Measurements from ENCODE around the gene CAMKK2. TPM values are rescaled to one million over a fixed set of nuclear protein-coding genes. Genes with fewer than 3 reads are reported as not detected.

The CAMKK2 gene
- total and polyA plus RNA-seq, 2 of the 13 experiments (the other 11 are each of a cell fraction or from before 2014, with no cell fraction given): 18.8 to 20.0 TPM

GRCh38 chr12:121222847-121223246 lies 73.7 kb downstream of the CAMKK2 start (continued):
- TF ChIP-seq ZNF724P (CRISPR knock-in tag; IDR thresholded peaks at IDR 0.05; ENCODE audit: borderline replicate concordance): no peak
- TF ChIP-seq SIX1 (CRISPR knock-in tag; IDR thresholded peaks at IDR 0.05; ENCODE audit: borderline replicate concordance): no peak

GRCh38 chr12:121219353-121219986 lies 77.0 kb downstream of the CAMKK2 start:
- 95% methylated on average over 3 of the region's 3 CpGs for WGBS (ENCODE audit: low lambda C conversion rate)
- Histone ChIP-seq H3K27ac (ENCODE audit: extremely low read length, insufficient read depth, low read length) (no peak overlapping the region), H2AFZ (ENCODE audit: low read length) (no peak overlapping the region), H3K4me2 (ENCODE audit: low read depth, low read length) (no peak overlapping the region), H3K4me1 (ENCODE audit: insufficient read depth, low read length) (peaks cover 36% of the 10 kb centered on the region), H4K20me1 (ENCODE audit: insufficient read depth, low read length) (no peaks in the 10 kb centered on the region), H3K27me3 (ENCODE audit: control insufficient read depth in 1 of 2, insufficient read depth in 2 of 2, low read length in 2 of 2) (no peaks in the 10 kb centered on the region), H3K4me3 (replicated peaks in 1 of 3; ENCODE audit: insufficient read depth in 1 of 3, low read depth in 2 of 3, low read length in 3 of 3) (no peak overlapping the region), H3K9ac (ENCODE audit: insufficient read depth, low read depth, low read length) (no peak overlapping the region), H3K36me3 (replicated peaks in 1 of 2; ENCODE audit: control insufficient read depth in 1 of 2, insufficient read depth in 2 of 2, low read length in 2 of 2) (peaks cover 3 to 5% of the 10 kb centered on the region in 2 experiments; a peak in 2 of 5 replicates), H3K79me2 (ENCODE audit: insufficient read depth, low read length) (no peaks in the 10 kb centered on the region), H3K9me3 (ENCODE audit: low read length) (no peaks in the 10 kb centered on the region)
- DNase-seq (ENCODE audit: low spot score) (no peak), ATAC-seq (no peak), FAIRE-seq (no peak)
- in situ Hi-C loops (cut with HindIII; ENCODE audit: extremely low pct_ligation_motif_present, low pct_unique_long_range_greater_than_20kb) (no loop called here), intact Hi-C loops (cut with micrococcal nuclease; ENCODE audit: unreplicated experiment) (loop anchor here (10.0 kb wide), 1 partner anchor 105 kb away; no protein-coding TSS in a partner anchor)
- no TSS peak for BruUV-seq (replicated peaks)
- ChIA-PET CTCF (ENCODE audit: low intra/inter-chr PET ratio, low total read pairs) (no interaction called here), POLR2A (no interaction called here)
- no peak for TF ChIP-seq PHB2 (IDR thresholded peaks at IDR 0.05; ENCODE audit: partially characterized antibody)
- TF ChIP-seq MXD1 (CRISPR knock-in tag; IDR thresholded peaks at IDR 0.05): no peak
- no peak for TF ChIP-seq ONECUT2 (CRISPR knock-in tag; IDR thresholded peaks at IDR 0.05)
- no peak for TF ChIP-seq GLMP (CRISPR knock-in tag; IDR thresholded peaks at IDR 0.05; ENCODE audit: borderline replicate concordance)
- TF ChIP-seq SMARCC2 (IDR thresholded peaks at IDR 0.05): no peak
- no peak for TF ChIP-seq RARG (CRISPR knock-in tag; IDR thresholded peaks at IDR 0.05; ENCODE audit: low read depth)
- TF ChIP-seq ARID3A (IDR thresholded peaks at IDR 0.05; ENCODE audit: low read depth, low read length): no peak
- no peak for TF ChIP-seq E2F1 (CRISPR knock-in tag; IDR thresholded peaks at IDR 0.05)
- TF ChIP-seq ZNF224 (CRISPR knock-in tag; IDR thresholded peaks at IDR 0.05): no peak
- no peak for TF ChIP-seq NFYB (CRISPR knock-in tag; IDR thresholded peaks at IDR 0.05)
- TF ChIP-seq ZBTB25 (CRISPR knock-in tag; IDR thresholded peaks at IDR 0.05): no peak
- no peak for TF ChIP-seq ZGPAT (CRISPR knock-in tag; IDR thresholded peaks at IDR 0.05)
- TF ChIP-seq HNRNPLL (IDR thresholded peaks at IDR 0.05; ENCODE audit: low read depth, low read length, poor library complexity, severe bottlenecking): no peak
- TF ChIP-seq ZNF446 (CRISPR knock-in tag; IDR thresholded peaks at IDR 0.05): no peak
